ENCODE measurements around the gene NTRK3.

Gene NTRK3

GRCh38 chr15:87930457-87930856 is 326.1 kb downstream of the NTRK3 start:
- DNase-seq (ENCODE audit: low spot score), result no peak
- TF ChIP-seq CTCF (conservative IDR thresholded peaks at IDR 0.05; ENCODE audit: low read depth), result no peak
- CTCF ChIA-PET, result no interaction called here

GRCh38 chr15:87929841-87930240 is 326.7 kb downstream of the NTRK3 start:
- H3K27ac ChIP-seq, result no peak overlapping the region
- ChIA-PET POLR2A (ENCODE audit: low non-redundant PET) (no interaction called here), CTCF (no interaction called here)
- DNase-seq (ENCODE audit: low spot score), result no peak
- TF ChIP-seq CTCF (conservative IDR thresholded peaks at IDR 0.05; ENCODE audit: low read depth), result no peak

More at GRCh38 chr15:87930457-87930856, 326.1 kb downstream of the NTRK3 start:
- POLR2A ChIA-PET (ENCODE audit: low non-redundant PET), result no interaction called here
- no peak overlapping the region for H3K27ac ChIP-seq

GRCh38 chr15:87924433-87924832 is 332.1 kb downstream of the NTRK3 start:
- POLR2A ChIA-PET (ENCODE audit: low non-redundant PET), result no interaction called here
- no peak overlapping the region for H3K27ac ChIP-seq
- CTCF ChIA-PET, result no interaction called here
- no peak for TF ChIP-seq CTCF (conservative IDR thresholded peaks at IDR 0.05; ENCODE audit: low read depth)
- no peak for DNase-seq (ENCODE audit: low spot score)

- POLR2A ChIA-PET (ENCODE audit: low non-redundant PET), result no interaction called here
- H3K27ac ChIP-seq, result no peak overlapping the region
- no peak for TF ChIP-seq CTCF (conservative IDR thresholded peaks at IDR 0.05; ENCODE audit: low read depth)
- CTCF ChIA-PET, result no interaction called here
- no peak for DNase-seq (ENCODE audit: low spot score)
Observed at GRCh38 chr15:87919064-87919463, 337.5 kb downstream of the NTRK3 start.

- ChIA-PET POLR2A (ENCODE audit: low non-redundant PET) (no interaction called here), CTCF (no interaction called here)
- TF ChIP-seq CTCF (conservative IDR thresholded peaks at IDR 0.05; ENCODE audit: low read depth), result no peak
- no peak for DNase-seq (ENCODE audit: low spot score)
- no peak overlapping the region for H3K27ac ChIP-seq
Observed at GRCh38 chr15:87917480-87917879, 339.1 kb downstream of the NTRK3 start.

GRCh38 chr15:87916208-87916607 is 340.3 kb downstream of the NTRK3 start:
- CTCF ChIA-PET, result no interaction called here

More at GRCh38 chr15:87916208-87916607, 340.3 kb downstream of the NTRK3 start:
- H3K27ac ChIP-seq, result no peak overlapping the region
- no peak for DNase-seq (ENCODE audit: low spot score)
- POLR2A ChIA-PET (ENCODE audit: low non-redundant PET), result no interaction called here
- no peak for TF ChIP-seq CTCF (conservative IDR thresholded peaks at IDR 0.05; ENCODE audit: low read depth)
